Measurements from ENCODE around the gene BRD8.
A peak's percentile ranks its signal among the peaks of the same experiment; 100 is the strongest.
"Not testable (repeated sequence)": the region's sequence is repeated elsewhere in the genome, so short reads cannot be mapped to it uniquely, and the experiment has no call there.

Gene BRD8, protein sequence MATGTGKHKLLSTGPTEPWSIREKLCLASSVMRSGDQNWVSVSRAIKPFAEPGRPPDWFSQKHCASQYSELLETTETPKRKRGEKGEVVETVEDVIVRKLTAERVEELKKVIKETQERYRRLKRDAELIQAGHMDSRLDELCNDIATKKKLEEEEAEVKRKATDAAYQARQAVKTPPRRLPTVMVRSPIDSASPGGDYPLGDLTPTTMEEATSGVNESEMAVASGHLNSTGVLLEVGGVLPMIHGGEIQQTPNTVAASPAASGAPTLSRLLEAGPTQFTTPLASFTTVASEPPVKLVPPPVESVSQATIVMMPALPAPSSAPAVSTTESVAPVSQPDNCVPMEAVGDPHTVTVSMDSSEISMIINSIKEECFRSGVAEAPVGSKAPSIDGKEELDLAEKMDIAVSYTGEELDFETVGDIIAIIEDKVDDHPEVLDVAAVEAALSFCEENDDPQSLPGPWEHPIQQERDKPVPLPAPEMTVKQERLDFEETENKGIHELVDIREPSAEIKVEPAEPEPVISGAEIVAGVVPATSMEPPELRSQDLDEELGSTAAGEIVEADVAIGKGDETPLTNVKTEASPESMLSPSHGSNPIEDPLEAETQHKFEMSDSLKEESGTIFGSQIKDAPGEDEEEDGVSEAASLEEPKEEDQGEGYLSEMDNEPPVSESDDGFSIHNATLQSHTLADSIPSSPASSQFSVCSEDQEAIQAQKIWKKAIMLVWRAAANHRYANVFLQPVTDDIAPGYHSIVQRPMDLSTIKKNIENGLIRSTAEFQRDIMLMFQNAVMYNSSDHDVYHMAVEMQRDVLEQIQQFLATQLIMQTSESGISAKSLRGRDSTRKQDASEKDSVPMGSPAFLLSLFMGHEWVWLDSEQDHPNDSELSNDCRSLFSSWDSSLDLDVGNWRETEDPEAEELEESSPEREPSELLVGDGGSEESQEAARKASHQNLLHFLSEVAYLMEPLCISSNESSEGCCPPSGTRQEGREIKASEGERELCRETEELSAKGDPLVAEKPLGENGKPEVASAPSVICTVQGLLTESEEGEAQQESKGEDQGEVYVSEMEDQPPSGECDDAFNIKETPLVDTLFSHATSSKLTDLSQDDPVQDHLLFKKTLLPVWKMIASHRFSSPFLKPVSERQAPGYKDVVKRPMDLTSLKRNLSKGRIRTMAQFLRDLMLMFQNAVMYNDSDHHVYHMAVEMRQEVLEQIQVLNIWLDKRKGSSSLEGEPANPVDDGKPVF

DNA sequence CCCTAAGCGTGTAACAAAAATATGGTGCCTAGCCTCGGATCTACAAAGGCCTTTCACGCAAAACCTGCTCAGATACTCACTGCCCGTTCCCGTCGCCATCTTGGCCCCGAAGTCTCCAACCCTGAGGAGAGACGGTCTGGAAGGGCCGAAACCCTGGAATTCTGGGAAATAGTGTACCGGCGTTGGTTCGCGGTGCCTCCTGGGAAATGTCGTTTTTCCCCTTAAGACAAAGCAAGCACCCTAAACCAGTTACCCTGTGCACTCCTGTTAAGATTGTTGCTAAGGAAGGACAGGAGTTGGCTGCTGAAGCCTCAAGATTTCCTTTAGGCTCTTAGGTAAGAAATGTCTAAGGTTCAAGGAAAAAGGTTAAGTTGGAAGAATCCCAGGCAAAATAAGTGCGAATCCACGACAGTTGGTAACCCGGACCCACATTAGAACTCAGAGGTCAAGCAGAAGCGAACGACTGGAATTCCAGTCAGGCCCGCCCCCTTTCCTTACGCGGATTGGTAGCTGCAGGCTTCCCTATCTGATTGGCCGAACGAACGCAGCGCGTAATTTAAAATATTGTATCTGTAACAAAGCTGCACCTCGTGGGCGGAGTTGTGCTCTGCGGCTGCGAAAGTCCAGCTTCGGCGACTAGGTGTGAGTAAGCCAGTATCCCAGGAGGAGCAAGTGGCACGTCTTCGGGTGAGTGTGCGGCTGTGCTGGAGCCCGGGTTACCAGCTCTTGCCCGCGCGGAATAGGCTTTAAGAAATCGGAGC is at the start of gene BRD8, which contains the start of gene KIF20A:
TSS of gene BRD8 (minus strand) at position 115 of the 761 bp plus-strand sequence. CDS start at position 99, 16 bp downstream.
TSS of gene KIF20A (plus strand) at position 597 of the 761 bp plus-strand sequence. CDS start 569 bp downstream, outside the sequence.
- DNase-seq = peak; percentile 88

DNA sequence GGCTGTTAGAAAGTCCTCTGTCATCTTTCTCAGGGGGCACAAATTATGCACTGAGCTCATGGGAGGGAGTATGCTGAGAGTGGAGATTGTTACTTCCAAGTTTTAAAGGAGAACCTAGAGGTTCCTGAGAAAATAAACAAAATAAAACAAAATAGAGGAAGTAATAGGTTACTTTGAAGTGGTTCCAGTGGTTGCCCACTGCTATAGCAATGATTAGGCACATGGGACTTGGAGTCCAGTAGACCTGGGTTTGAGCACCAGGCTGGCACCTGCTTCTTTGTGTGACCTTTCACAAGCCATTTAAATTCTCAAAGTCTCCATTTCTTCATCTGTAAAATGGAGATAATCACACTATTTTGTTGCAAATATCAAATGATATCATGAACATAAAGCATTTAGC is 48.5 kb upstream of the BRD8 start:
- no peak for DNase-seq

DNA sequence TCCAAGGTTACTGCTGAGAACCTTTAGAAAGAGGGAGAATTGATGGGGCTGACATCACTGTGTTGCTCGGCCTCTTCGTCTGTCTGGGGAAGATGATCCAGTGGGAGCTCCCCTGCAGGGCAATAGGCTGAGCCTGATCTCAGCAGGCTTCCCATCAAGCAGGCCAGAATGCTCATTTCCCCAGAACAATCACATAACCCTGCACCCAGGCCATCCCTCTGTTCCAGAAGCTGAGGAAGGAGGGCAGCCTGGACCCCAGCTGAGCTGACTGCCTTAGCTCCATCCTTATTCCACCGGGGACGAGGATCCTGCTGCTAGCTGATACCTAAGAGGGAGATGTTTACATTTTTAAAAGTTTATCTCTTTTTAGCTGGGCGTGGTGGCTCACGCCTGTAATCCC is 46.3 kb upstream of the BRD8 start:
- no peak for DNase-seq

DNA sequence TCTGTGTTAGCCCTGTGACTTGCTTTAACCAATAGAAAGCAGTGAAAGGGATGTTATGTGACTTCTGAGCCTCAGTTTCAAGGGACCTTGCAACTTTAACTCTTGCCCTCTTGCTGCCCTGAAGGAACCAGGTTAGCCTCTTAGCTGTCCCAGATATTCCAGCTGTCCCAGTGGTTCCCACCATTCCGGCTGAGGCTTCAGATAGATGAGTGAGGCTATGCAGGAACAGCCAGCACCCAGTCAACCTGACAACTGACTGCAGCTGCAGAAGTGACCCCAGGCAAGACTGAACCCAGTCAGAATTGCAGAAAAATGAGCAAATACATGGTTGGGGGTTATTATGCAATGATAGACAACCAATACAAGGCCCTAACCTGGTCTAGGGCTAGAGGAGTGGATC is 45.1 kb upstream of the BRD8 start:
- DNase-seq = no peak

DNA sequence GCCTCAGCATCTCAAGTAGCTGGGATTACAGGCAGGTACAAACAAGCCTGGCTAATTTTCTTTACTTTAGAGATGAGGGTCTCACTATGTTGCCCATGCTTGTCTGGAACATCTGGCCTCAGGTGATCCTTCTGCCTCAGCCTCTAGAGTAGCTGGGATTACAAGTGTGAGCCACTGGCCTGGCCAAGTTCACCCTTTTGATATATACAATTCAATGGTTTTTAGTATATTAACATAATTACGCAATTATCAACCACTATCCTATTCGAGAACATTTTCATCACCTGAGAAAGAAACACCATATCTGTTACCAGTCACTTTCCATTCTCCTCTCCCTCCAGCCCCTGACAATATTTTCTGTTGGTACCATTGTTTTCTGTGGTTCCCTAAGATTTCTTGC is 38.4 kb upstream of the BRD8 start:
- DNase-seq = no peak

DNA sequence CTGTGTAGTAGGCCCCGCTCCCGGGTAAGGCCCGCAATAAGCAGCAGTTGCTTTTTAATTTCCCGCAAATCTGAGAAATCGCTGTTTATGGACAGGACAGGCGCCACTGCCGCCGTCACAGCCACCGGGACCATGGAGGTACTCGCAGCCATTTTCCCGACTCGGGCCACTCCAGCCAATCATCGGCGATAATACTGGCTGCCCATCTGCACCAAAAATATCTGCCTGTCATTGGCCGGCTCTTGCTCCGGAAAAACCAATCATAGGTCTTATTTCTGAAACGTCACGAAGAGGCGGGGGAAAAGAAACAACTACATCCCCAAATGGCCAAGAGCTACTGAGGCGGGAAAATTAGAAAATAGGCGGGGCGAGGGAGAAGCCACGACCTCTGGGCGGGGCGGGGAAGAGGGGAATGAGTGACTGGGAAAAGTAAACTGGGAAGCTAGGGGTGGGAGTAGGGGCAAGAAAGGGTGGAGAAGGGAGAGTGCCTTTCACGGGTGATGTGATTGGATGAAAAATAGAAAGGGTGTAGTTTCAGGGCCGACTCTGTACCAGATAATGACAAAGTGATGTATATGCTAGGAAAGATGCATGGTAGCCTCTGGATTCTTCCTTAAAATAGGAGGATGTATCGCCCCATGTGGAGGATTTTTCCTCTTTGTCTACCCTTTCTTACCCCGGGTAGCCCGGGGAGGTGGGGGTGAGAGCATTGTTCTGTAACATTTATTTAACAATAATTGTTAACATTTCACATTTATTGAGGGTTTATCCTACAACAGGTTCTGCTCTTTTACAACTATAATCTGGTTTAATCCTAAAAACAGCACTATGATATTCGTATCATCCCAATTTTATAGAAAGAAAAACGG is 35.0 kb upstream of the BRD8 start, which contains the start of gene CDC23:
TSS of gene CDC23 (minus strand) at position 163 of the 869 bp plus-strand sequence. CDS start at position 152, 11 bp downstream.
- DNase-seq = peak; percentile 94

DNA sequence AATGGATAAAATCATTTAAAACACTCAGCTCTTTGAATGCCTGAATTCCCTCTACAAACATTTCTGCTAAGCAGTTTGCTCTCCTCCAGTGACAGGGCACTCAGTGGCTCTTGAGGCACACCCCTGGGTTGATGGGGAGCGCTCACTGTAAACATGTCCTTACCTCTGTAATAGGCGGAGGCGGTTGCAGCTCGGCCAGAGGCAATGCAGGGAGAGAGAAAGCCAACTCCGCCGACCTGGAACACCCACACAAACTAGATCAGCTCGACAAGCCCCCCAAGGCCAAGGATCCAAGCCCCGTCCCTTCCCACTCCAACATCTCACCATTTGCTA is 34.4 kb upstream of the BRD8 start:
- no peak for DNase-seq

DNA sequence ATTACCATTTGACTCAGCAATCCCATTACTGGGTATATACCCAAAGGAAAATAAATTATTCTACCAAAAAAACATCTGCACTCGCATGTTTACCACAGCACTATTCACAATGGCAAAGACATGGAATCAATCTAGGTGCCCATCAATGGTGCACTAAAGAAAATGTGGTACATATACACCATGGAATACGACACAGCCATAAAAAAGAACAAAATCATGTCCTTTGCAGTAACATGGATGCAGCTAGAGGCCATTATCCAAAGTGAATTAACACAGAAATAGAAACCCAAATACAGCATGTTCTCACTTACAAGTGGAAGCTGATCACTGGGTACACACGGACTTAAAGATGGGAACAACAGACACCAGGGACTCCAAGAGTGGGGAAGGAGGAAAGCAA is 32.6 kb upstream of the BRD8 start:
- DNase-seq = no peak

DNA sequence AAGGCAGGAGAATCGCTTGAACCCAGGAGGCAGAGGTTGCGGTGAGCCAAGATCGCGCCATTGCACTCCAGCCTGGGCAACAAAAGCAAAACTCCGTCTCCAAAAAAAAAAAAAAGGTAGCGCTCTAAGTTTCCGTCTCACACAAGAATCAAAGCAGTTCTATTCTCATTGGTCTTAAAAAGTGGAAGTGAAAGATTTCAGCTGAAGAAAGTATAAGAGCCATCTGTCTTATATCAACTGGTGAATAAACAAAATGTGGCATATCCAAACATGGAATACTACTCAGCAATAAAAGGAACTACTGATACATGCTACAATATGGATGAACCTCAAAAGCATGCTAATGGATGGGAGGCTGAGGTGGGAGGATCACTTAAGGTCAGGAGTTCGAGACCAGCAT is 15.4 kb upstream of the BRD8 start:
- DNase-seq = not testable (repeated sequence)

DNA sequence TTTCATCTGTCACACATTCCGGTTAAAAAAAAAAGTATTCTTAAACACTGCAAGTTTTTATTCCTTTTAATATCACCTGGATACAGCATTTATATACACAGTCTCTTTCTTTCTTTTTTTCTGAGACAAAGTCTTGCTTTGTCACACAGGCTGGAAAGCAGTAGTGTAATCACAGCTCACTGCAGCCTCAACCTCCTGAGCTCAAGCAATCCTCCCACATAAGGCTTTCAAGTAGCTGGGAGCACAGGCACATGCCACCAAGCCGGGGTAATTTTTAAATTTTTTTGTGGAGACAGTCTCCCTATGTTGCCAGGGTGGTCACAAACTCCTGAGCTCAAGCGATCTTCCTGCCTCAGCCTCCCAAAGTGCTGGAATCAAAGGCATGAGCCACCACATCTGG is 14.4 kb upstream of the BRD8 start:
- no peak for DNase-seq

DNA sequence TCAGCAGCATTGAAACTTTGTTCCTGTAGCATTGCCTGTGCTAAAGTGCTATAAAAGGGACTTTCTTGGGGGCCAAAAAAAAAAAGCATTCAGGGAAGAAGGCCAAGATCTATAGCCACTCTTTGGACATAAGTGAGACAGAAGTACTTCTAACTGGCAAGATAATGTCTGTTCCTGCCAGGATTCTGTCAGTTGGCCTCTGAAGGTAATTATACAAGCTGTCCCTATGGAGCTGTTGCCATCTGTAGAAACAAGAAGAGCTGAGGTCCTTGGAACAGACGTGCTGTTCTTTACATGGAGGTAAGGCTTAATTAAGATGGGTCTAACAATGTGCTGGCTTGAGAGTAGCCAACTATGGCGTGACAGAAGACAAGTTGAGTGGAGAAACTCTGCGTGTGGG is 10.2 kb upstream of the BRD8 start:
- DNase-seq = no peak

DNA sequence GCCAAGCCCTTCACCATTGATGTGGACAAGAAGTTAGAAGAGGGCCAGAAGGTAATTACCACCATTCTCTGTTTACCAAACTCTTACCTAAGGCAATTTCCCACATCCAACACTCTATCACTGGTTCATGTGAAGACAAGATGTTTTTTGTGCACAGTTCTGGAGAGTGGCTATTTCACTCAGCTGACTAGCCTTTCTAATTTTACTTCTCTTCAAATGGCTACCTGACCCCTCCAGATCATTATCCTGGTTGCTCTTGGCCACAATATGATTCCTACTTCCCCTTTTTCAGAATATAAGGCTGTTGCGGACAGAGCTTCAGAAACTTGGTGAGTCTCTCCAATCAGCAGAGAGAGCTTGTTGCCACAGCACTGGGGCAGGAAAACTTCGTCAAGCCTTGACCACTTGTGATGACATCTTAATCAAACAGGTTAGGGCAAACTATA is 7.6 kb upstream of the BRD8 start:
- DNase-seq = no peak

DNA sequence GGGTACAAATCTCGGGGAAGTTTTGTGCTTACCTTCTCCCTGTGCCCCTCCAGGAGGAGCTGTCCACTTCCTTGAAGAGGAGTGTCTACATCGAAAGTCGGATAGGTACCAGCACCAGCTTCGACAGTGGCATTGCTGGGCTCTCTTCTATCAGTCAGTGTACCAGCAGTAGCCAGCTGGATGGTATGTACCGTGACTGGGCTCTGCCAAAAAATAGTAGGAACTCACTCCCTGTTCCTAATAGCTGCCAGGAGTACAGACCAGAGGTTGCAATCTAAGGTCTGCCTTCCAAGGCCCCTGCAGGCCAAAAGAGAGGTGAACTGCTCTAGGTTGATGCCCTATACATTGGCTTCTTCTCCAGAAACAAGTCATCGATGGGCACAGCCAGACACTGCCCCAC is 4.4 kb upstream of the BRD8 start:
- DNase-seq = no peak

DNA sequence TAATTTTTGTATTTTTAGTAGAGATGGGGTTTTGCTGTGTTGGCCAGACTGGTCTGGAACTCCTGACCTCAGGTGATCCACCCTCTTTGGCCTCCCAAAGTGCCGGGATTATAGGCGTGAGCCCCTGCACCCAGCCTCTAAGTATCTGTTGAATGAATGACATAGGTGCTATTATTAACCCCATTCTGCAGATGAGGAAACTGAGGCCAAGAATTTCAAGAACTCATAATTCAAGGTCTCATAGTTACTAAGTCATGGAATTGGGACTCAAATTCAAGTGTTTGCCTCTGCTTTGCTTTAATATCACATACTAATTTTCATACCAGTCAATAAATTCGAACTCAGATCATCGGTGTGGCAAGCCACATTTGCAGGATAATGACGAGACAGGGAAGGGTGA is 2.4 kb upstream of the BRD8 start:
- no peak for DNase-seq

DNA sequence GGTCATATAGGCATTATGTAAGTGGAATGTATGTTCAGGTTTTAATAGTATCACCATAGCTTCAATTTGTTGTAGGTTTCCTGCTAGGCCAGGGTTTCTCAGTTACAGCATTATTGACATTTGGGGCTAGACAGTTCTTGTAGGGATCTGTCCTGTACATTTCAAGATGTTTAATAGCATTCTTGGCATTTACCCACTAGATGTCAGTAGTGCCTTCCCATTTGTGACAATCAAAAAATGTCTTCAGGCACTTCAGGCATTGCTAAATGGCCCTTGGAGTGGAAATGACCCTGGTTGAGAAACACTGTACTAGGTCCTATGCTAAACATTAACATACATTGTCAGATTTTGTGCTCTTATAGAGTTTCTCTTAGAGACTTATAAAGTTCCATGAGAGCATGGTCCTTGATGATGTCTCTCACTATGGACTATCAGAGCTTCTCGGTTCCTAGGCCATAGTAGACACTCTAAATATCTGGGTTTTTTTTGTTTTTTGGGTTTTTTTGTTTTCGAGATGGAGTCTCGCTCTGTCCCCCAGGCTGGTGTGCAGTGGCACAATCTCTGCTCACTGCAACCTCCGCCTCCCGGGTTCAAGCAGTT is 1.9 kb upstream of the BRD8 start:
- DNase-seq = peak; percentile 45

DNA sequence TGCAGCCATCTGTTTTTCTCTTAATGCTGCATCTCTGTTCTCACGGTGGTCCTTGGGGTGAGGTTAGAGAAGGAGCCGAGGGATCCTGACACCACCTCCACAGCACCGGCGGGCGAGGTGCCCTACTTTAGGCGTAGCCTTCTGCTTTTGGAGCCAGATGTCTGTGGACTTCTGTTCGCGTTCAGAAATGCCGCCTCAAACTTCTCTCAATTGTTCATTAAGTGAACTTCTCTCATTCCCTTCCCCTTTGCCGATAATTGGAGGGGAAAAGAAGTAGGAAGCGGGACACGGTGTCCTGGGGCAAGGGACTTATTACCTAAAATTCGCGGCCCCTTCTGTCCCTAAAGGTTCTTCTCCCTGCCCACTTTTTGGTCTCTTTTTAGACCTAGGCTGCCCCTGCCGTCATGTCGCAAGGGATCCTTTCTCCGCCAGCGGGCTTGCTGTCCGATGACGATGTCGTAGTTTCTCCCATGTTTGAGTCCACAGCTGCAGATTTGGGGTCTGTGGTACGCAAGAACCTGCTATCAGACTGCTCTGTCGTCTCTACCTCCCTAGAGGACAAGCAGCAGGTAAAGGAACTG is 937 bp upstream of the BRD8 start:
- no peak for DNase-seq

DNA sequence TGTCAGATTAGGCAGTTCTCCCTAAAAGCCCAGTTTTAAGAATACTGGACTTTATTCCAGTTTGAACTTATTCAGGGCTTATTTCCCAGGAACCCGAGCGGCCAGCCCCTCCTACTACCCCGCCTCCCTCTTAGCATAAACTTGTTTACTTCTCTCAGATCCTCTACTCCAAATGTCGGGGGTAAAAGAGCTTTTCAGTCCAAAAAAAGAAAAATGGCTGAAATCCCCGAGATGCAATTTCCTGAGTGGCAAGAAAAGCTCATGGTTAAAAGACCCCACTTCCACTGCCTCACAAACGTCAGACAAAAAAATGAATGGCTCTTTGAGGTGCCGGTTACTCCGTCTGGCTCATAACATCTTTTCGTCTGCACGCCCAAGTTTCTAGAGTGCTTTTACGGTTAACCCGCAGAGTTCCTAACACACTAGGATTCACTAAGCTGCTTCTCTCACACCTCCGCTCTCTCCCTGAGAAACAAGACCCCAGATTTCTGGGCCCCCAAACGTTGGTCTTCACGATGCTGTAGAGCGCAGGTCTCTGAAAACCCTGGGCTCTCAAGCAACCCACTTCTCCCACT is 402 bp downstream of the BRD8 start:
- peak; percentile 13 for DNase-seq

DNA sequence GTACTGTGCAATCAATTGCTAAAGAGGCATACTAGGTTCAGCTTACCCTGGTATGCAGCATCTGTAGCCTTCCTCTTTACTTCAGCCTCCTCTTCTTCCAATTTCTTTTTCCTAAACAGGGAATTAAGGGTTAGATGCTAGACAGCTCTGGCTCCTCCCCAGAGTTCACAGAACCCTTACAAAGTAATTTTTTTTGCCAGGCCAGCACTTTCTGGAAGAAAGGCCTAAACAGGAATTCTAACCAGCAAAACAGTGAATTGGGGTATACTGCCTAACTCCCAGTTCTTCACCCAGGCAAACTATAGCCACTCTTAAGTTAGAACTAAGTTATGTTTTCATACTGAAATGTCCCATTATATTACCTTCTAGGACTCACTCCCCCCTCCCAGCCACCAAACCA is 8.1 kb downstream of the BRD8 start:
- no peak for DNase-seq

DNA sequence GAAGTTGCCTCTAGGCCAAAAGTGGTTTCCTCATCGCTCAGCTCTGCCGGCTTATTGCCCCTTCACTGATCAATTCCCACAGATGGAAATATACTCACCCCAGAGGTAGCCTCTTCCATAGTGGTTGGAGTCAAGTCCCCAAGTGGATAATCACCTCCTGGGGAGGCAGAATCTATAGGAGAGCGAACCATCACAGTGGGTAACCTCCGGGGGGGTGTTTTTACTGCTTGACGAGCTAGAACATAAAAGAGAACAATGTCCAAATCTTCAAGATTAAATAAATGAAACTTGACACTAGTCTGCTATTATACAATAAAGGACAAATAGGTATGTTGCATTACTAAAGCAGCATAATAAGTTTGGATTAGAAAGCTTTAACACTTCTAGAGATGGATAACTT is 9.3 kb downstream of the BRD8 start:
- DNase-seq = no peak

DNA sequence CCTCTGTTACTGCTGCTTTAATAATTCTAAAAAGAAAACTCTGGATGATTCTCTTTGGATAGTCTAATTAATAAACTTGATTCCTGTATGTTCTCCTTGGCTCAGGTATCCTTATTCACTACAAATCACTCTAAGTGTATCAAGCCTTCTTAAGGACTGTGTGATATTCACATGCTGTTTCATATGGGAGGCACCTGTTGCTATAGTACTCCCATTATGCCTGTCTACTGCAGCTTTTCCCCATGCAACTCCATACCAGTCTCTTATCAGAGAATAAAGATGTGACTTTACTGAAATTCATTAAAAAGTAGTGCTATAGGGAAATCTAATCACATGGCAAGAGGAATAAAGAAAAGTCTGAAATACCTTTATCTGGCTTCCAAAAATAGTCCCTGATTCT is 14.7 kb downstream of the BRD8 start:
- no peak for DNase-seq

All from NCI-H510A treated with DMSO at 0.1 percent for 48 hours (cell line).